Ishikawa (cell line): Measurements from ENCODE around the gene GIT1.

Experiments used
- CEBPB ChIP-seq: IDR thresholded peaks from 2 replicates; pipeline ENCODE4 v1.6.1; 2012
- EGR1 ChIP-seq: IDR thresholded peaks from 2 replicates; pipeline ENCODE4 v1.6.1; 2012

DNA sequence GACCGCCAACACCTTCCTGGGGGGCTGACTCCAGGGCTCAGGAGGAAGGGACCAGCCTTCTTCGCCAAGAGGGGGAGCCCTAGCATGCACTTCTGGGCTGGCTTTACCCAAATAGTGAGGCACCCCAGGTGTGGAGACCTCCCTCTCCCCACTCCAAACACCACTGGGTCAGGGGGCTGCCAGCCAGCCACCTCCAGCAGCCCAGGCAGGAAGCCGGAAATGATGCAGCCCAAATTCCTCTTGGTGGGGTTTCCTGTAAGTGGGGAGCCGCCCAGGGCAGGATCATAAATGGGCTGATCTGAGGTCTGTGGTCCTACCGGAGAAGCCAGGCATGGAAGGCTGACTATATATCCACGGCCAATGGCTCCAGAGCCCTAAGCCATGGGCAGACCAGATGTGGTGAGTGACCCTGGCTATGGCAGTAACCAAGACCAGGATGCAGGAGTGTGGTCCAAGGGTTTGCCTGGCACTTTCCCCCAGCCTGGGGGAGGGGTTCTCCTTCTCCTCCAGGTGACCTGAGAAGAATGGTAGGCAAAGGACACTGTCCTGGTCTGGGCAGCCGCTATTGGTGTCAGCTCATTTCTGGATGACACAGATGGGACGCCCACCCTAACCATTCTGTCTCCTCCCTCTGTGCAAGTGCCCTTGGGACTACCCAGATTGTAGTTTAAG lies 4.2 kb downstream of the GIT1 start:
- TF ChIP-seq CEBPB (no peak), EGR1 (no peak)
